OCI-LY1 (cell line): ENCODE results near the gene RBMS1.

Source experiments
- H2AFZ ChIP-seq: fragments of 200-600 bp; sonication (generic), shearing (Covaris generic); 2 replicates; pipeline ENCODE4 v1.6.0; 2014; ENCODE audit warnings: antibody characterized with exemption, mild to moderate bottlenecking, low read length
- H3F3A ChIP-seq: fragments of 200-600 bp; sonication (generic), shearing (Covaris generic); 2 replicates; pipeline ENCODE4 v1.6.0; 2014; ENCODE audit warnings: mild to moderate bottlenecking, antibody characterized with exemption, low read length, moderate library complexity; ENCODE audit not compliant: insufficient read depth
- H3K27ac ChIP-seq: fragments of 200-600 bp; sonication (generic); 2 replicates; pipeline ENCODE4 v1.5.1; 2014; ENCODE audit warnings: low read length, mixed run types, mild to moderate bottlenecking, low read depth; ENCODE audit not compliant: poor library complexity, severe bottlenecking
- H3K27me3 ChIP-seq: fragments of 200-600 bp; sonication (generic); 2 replicates; pipeline ENCODE4 v1.6.0; 2014; ENCODE audit warnings: antibody characterized with exemption, mild to moderate bottlenecking, low read length, moderate library complexity; ENCODE audit not compliant: insufficient read depth
- H3K36me3 ChIP-seq: fragments of 200-600 bp; sonication (generic); 2 replicates; pipeline ENCODE4 v1.6.1; 2014; ENCODE audit warnings: mild to moderate bottlenecking, antibody characterized with exemption, low read length, moderate library complexity, mixed read lengths; ENCODE audit not compliant: insufficient read depth
- H3K4me1 ChIP-seq: fragments of 200-600 bp; sonication (generic); 2 replicates; pipeline ENCODE4 v1.5.1; 2014; ENCODE audit warnings: mild to moderate bottlenecking, low read length, moderate library complexity; ENCODE audit not compliant: insufficient read depth, severe bottlenecking
- H3K4me2 ChIP-seq: fragments of 200-600 bp; sonication (generic), shearing (Covaris generic); 2 replicates; pipeline ENCODE4 v1.6.1; 2014; ENCODE audit warnings: low read length
- H3K4me3 ChIP-seq: fragments of 200-600 bp; sonication (generic); 2 replicates; pipeline ENCODE4 v1.5.1; 2014; ENCODE audit warnings: low read length, low read depth, mild to moderate bottlenecking, mixed read lengths; ENCODE audit not compliant: poor library complexity, severe bottlenecking
- H3K79me2 ChIP-seq: fragments of 200-600 bp; shearing (Covaris generic); 2 replicates; pipeline ENCODE4 v1.6.1; 2016; ENCODE audit warnings: mixed run types, low read length, mixed read lengths; ENCODE audit not compliant: insufficient read depth
- H3K9ac ChIP-seq: fragments of 200-600 bp; sonication (generic), shearing (Covaris generic); 2 replicates; pipeline ENCODE4 v1.6.1; 2014; ENCODE audit warnings: mild to moderate bottlenecking, low read length, mixed read lengths
- H3K9me2 ChIP-seq: fragments of 200-600 bp; sonication (generic), shearing (Covaris generic); 2 replicates; pipeline ENCODE4 v1.6.1; 2014; ENCODE audit warnings: low read depth, mild to moderate bottlenecking, low read length, mixed read lengths
- H3K9me3 ChIP-seq: fragments of 200-600 bp; shearing (Covaris generic); 2 replicates; pipeline ENCODE4 v1.6.1; 2014; ENCODE audit warnings: low read length, mixed read lengths
- H4K20me1 ChIP-seq: fragments of 200-600 bp; sonication (generic), shearing (Covaris generic); 2 replicates; pipeline ENCODE4 v1.6.0; 2016; ENCODE audit warnings: mild to moderate bottlenecking, low read length; ENCODE audit not compliant: insufficient read depth
- CTCF ChIP-seq: fragments of 200-600 bp; sonication (generic), shearing (Covaris generic); IDR thresholded peaks from 2 replicates; pipeline ENCODE4 v1.5.1; 2017; ENCODE audit warnings: mild to moderate bottlenecking, antibody characterized with exemption, low read length, moderate library complexity, mixed read lengths
- EZH2 ChIP-seq: fragments of 200-600 bp; sonication (generic), shearing (Covaris generic); IDR thresholded peaks from 2 replicates; pipeline ENCODE4 v1.8.0; 2017; ENCODE audit warnings: borderline replicate concordance, mixed run types, mild to moderate bottlenecking, antibody characterized with exemption, low read length, moderate library complexity, mixed read lengths

Gene RBMS1

GRCh38 chr2:160373263-160373662, 120.3 kb downstream of the RBMS1 start:
- no peaks in the 10 kb centered on the region for H3K79me2 ChIP-seq
- no peaks in the 10 kb centered on the region for H3K9me2 ChIP-seq
- no peak overlapping the region for H3K9ac ChIP-seq
- no peak overlapping the region for H3K4me2 ChIP-seq
- no peak overlapping the region for H2AFZ ChIP-seq
- H3K4me1 ChIP-seq, result no peaks in the 10 kb centered on the region
- H3K27me3 ChIP-seq, result no peaks in the 10 kb centered on the region
- H3K4me3 ChIP-seq, result no peak overlapping the region
- H4K20me1 ChIP-seq, result no peaks in the 10 kb centered on the region
- no peak overlapping the region for H3K27ac ChIP-seq
- no peaks in the 10 kb centered on the region for H3K9me3 ChIP-seq
- no peaks in the 10 kb centered on the region for H3K36me3 ChIP-seq
- no peaks in the 10 kb centered on the region for H3F3A ChIP-seq
- TF ChIP-seq CTCF (no peak), EZH2 (no peak)

- no peak overlapping the region for H2AFZ ChIP-seq
- H3K4me1 ChIP-seq, result no peaks in the 10 kb centered on the region
- TF ChIP-seq EZH2, result no peak
- no peak for TF ChIP-seq CTCF
- H3K9me2 ChIP-seq, result no peaks in the 10 kb centered on the region
- no peaks in the 10 kb centered on the region for H3K9me3 ChIP-seq
- H3K27me3 ChIP-seq, result no peaks in the 10 kb centered on the region
- no peak overlapping the region for H3K27ac ChIP-seq
- H3K36me3 ChIP-seq, result no peaks in the 10 kb centered on the region
- H4K20me1 ChIP-seq, result no peaks in the 10 kb centered on the region
- H3K4me3 ChIP-seq, result no peak overlapping the region
- no peaks in the 10 kb centered on the region for H3F3A ChIP-seq
- no peak overlapping the region for H3K9ac ChIP-seq
- no peak overlapping the region for H3K4me2 ChIP-seq
- H3K79me2 ChIP-seq, result no peaks in the 10 kb centered on the region
Observed at GRCh38 chr2:160372585-160372984, 121.0 kb downstream of the RBMS1 start.

GRCh38 chr2:160372010-160372356, 121.6 kb downstream of the RBMS1 start:
- H3K9ac ChIP-seq, result no peak overlapping the region
- H3K4me3 ChIP-seq, result no peak overlapping the region
- H3K79me2 ChIP-seq, result no peaks in the 10 kb centered on the region
- H3K36me3 ChIP-seq, result no peaks in the 10 kb centered on the region
- no peak overlapping the region for H2AFZ ChIP-seq
- H3K27ac ChIP-seq, result no peak overlapping the region
- no peaks in the 10 kb centered on the region for H3K4me1 ChIP-seq
- no peaks in the 10 kb centered on the region for H3K9me3 ChIP-seq
- H3K9me2 ChIP-seq, result no peaks in the 10 kb centered on the region
- TF ChIP-seq EZH2 (no peak), CTCF (no peak)
- no peaks in the 10 kb centered on the region for H3F3A ChIP-seq
- no peaks in the 10 kb centered on the region for H3K27me3 ChIP-seq
- no peak overlapping the region for H3K4me2 ChIP-seq
- H4K20me1 ChIP-seq, result no peaks in the 10 kb centered on the region
